K562 (cell line): Measurements from ENCODE around the gene P4HB. TPM values are rescaled to one million over a fixed set of nuclear protein-coding genes. Genes with fewer than 3 reads are reported as not detected.

Source experiments
- ELK3 ChIP-seq: fragments of 450-650 bp; formaldehyde crosslinking; IDR thresholded peaks from 2 replicates; pipeline ENCODE4 v1.4.0; 2020; ENCODE audit warnings: mild to moderate bottlenecking
- ESRRA ChIP-seq: fragments of 450-650 bp; IDR thresholded peaks from 2 replicates; pipeline ENCODE4 v1.6.1; 2014; ENCODE audit warnings: low read depth, mild to moderate bottlenecking, moderate library complexity, borderline replicate concordance
- HDAC6 ChIP-seq: IDR thresholded peaks from 2 replicates; pipeline ENCODE4 v1.6.1; 2012; ENCODE audit warnings: low read depth, mild to moderate bottlenecking, control low read depth, inconsistent platforms, low read length, moderate library complexity
- MYNN ChIP-seq, 2 experiments: sonication (generic); formaldehyde crosslinking in 1 of 2; IDR thresholded peaks; 2 replicates each; pipeline versions ENCODE4 v1.5.0 to v1.6.1; 2016 to 2020; ENCODE audit warnings: antibody characterized with exemption in 1 of 2, missing genetic modification reagents in 1 of 2
- NCOA4 ChIP-seq: fragments of 450-650 bp; IDR thresholded peaks from 2 replicates; pipeline ENCODE4 v1.6.1; 2018; ENCODE audit warnings: mild to moderate bottlenecking; ENCODE audit not compliant: partially characterized antibody
- NFIC ChIP-seq: fragments of 450-650 bp; IDR thresholded peaks from 2 replicates; pipeline ENCODE4 v1.6.1; 2017; ENCODE audit warnings: mild to moderate bottlenecking, inconsistent platforms
- NKRF ChIP-seq: fragments of 450-650 bp; IDR thresholded peaks from 2 replicates; pipeline ENCODE4 v1.6.1; 2016; ENCODE audit warnings: borderline replicate concordance
- PATZ1 ChIP-seq: fragments of 250-450 bp; sonication (Bioruptor Pico); IDR thresholded peaks from 2 replicates; pipeline ENCODE4 v1.5.0; 2020; ENCODE audit warnings: mild to moderate bottlenecking, borderline replicate concordance
- PBX2 ChIP-seq, 2 experiments: IDR thresholded peaks in 1 of 2; conservative IDR thresholded peaks in 1 of 2; 2 replicates each; pipeline ENCODE4 v1.6.1; 2016; ENCODE audit warnings: low read depth in 2 of 2, mild to moderate bottlenecking in 1 of 2, missing compliant biosample characterization in 1 of 2, missing genetic modification characterization in 1 of 2, moderate library complexity in 1 of 2
- POLR2A ChIP-seq: fragments of 450-650 bp; conservative IDR thresholded peaks from 2 replicates; pipeline ENCODE4 v1.6.1; 2016
- SMARCA5 ChIP-seq: fragments of 450-650 bp; IDR thresholded peaks from 2 replicates; pipeline ENCODE4 v1.6.1; 2016
- TAF1 ChIP-seq: IDR thresholded peaks from 2 replicates; pipeline ENCODE4 v1.6.1; 2011; ENCODE audit warnings: mild to moderate bottlenecking, low read length, moderate library complexity; ENCODE audit not compliant: insufficient read depth, control insufficient read depth, severe bottlenecking; ENCODE audit errors: extremely low read depth
- U2AF1 ChIP-seq: fragments of 200-400 bp; formaldehyde crosslinking; optimal IDR thresholded peaks from 2 replicates; pipeline ENCODE3; 2017; ENCODE audit warnings: mild to moderate bottlenecking, low read depth, low read length, moderate library complexity
- ZKSCAN3 ChIP-seq: fragments of 250-450 bp; sonication (Bioruptor Pico); IDR thresholded peaks from 2 replicates; pipeline ENCODE4 v1.4.0; 2020
- polyA plus RNA-seq, 8 experiments: library from polyadenylated mRNA; depleted of rRNA in 4 of 8; stranded (reverse) in 5 of 8; unstranded in 3 of 8; fragments of >200 nt; fragmentation: Nextera tagmentation in 2 of 8; fragmentation: Illumina TruSeq in 1 of 8; extraction: Ambion mirVana in 2 of 8; extraction: Trizol in 1 of 8; gene quantifications; 2 replicates each; pipeline versions ENCODE4 v1.2.1 to v1.2.3, GENCODE V29; 2011 to 2014; ENCODE audit warnings: inconsistent platforms in 1 of 8, missing spikeins in 1 of 8
- total RNA-seq, 7 experiments: library from RNA; depleted of rRNA in 6 of 7; stranded (reverse); fragments of >200 nt in 6 of 7; fragmentation: Illumina TruSeq in 2 of 7; extraction: Trizol in 2 of 7; gene quantifications; 2 replicates each; pipeline versions ENCODE4 v1.2.1 to v1.2.3, GENCODE V29; 2011 to 2021; ENCODE audit warnings: low replicate concordance in 1 of 7

The P4HB gene
- total and polyA plus RNA-seq, 9 of the 15 experiments (the other 6 are each of a cell fraction or from before 2014, with no cell fraction given), result 4.4 to 645 (median 325) TPM

- TF ChIP-seq ELK3 (no peak), NFIC (peak; percentile 51; the same call in 1 of the 2 replicates), POLR2A (0 out of 2 replicates have a peak, but pooled peaks have one; percentile 43), SMARCA5 (no peak), NKRF (no peak), ZKSCAN3 (no peak), U2AF1 (no peak), ESRRA (no peak), TAF1 (no peak), PATZ1 (CRISPR knock-in tag) (no peak), MYNN (IDR thresholded peaks at IDR 0.05) (0 out of 2 replicates have a peak, but pooled peaks have one; percentile 38), MYNN (CRISPR knock-in tag; IDR thresholded peaks at IDR 0.05) (no peak), HDAC6 (no peak), PBX2 (CRISPR knock-in tag; IDR thresholded peaks at IDR 0.05; ENCODE audit: low read depth) (no peak), PBX2 (tag; conservative IDR thresholded peaks at IDR 0.05; ENCODE audit: low read depth) (no peak), NCOA4 (no peak)
These were observed 3.8 kb upstream of the P4HB start (continued) for GRCh38 chr17:81863833-81864768.
